Epithelial cell of prostate (primary cell): ENCODE data around the gene CD36.
A peak's percentile ranks its signal among the peaks of the same experiment; 100 is the strongest.

Experiments
- DNase-seq: peaks from one replicate; pipeline ENCODE4 v3.0.0-alpha.2; 2011; ENCODE audit warnings: low read depth, low spot score
- H3K27ac ChIP-seq: fragments of 450-650 bp; 2 replicates; pipeline ENCODE4 v1.5.1; 2017; ENCODE audit warnings: mild to moderate bottlenecking

The CD36 gene

DNA sequence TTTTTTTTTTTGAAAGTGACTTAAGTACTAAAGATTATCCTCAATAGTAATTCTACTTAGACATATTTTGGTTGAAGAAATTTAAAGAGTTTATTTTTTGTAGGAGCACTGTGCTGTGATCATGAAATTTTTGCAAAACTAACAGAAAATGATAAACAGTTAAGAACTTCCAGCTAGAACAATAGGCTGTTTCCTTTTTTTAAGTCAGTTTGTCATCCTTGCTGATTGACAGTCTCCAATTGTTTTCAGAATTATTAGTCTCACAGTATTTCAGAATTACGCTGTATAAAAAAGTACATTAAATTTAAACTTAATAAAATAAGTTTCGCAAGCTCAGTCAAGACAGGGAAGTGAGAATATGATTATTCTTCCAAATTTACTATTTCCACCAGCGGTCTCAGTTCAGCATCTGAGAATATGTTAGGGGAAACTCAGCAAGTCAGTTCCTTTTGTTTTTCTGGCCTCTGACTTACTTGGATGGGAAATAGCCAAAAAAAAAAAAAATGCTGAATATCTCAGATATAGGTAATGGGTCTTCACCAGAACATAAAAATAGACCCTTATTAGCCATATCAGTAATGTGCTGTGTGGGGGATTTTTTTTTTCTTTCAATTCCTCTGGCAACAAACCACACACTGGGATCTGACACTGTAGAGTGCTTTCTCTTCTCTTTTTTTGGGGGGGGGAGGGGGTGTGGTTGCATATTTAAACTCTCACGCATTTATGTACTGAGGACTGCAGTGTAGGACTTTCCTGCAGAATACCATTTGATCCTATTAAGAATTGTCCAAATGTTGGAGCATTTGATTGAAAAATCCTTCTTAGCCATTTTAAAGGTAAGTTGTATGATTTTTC, at the start of gene CD36:
Gene CD36, plus strand, starts transcription at position 732 of the 855 bp plus-strand sequence. CDS start 8,099 bp downstream, outside the sequence.
- no peak for DNase-seq
- H3K27ac ChIP-seq: no peak within 1 kb of the TSS

GRCh38 chr7:80589631-80590030, 48.8 kb upstream of the CD36 start:
- DNase-seq: no peak
- H3K27ac ChIP-seq: no peak overlapping the region

GRCh38 chr7:80591654-80592053, 46.8 kb upstream of the CD36 start:
- DNase-seq: no peak
- no peak overlapping the region for H3K27ac ChIP-seq

DNA sequence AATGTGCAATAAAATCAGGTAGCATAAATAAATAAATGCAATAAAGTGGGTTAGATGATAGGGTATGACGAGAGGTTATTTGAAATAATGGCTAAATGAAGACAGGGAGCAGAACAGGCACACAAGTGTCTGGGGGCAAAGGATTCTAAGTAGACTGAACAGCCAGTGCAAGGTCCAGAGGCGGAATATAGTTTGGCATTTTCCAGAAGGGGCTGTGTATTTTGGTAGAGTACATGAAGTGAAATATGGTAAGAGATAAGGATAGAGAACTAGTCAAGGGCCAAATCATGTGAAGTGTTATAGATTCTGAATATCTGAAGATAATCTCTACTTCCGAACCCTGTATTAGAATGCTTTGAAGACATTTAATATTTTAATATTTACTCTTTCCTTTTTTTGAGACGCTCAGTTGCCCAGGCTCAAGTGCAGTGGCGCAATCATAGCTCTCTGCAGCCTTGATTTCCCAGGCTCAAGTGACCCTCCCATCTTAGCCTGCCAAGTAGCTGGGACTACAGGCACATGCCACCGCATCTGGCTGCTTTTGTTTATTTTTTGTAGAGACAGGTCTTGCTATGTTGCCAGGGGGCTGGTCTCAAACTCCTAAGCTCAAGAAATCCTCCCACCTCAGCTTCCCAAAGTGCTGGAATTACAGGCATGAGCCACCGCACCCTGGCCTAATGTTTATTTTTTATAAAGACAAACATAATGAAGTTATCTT, 44.4 kb upstream of the CD36 start:
- no peak overlapping the region for H3K27ac ChIP-seq
- no peak for DNase-seq

GRCh38 chr7:80596933-80597517, 41.4 kb upstream of the CD36 start:
- H3K27ac ChIP-seq: no peak overlapping the region
- DNase-seq: no peak

GRCh38 chr7:80597875-80598274, 40.6 kb upstream of the CD36 start:
- no peak for DNase-seq
- no peak overlapping the region for H3K27ac ChIP-seq

GRCh38 chr7:80600046-80600445, 38.4 kb upstream of the CD36 start:
- H3K27ac ChIP-seq: no peak overlapping the region
- DNase-seq: no peak

- no peak for DNase-seq
- H3K27ac ChIP-seq: no peak overlapping the region
Measured at GRCh38 chr7:80601999-80602398, 36.4 kb upstream of the CD36 start.

DNA sequence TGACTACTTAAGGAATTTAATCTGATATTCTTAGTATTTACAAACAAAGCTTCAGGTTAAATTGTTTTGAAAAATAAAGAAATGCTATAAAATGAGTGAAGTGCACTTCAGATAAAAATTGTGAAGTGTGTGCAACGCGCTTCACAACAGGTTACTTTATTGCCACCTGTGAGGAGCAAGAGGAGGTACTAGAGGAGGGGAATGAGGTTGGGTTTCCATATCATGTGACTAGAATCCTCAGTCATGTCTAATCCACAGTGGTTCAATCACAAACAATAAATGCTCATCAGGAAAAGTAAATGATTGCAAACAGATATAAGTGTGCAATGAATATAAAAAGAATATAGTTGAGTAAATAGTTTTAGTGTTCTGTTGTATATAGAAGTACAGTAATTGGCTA, 34.5 kb upstream of the CD36 start:
- H3K27ac ChIP-seq: no peak overlapping the region
- DNase-seq: no peak

- no peak overlapping the region for H3K27ac ChIP-seq
- no peak for DNase-seq
Measured at GRCh38 chr7:80604436-80604835, 34.0 kb upstream of the CD36 start.

DNA sequence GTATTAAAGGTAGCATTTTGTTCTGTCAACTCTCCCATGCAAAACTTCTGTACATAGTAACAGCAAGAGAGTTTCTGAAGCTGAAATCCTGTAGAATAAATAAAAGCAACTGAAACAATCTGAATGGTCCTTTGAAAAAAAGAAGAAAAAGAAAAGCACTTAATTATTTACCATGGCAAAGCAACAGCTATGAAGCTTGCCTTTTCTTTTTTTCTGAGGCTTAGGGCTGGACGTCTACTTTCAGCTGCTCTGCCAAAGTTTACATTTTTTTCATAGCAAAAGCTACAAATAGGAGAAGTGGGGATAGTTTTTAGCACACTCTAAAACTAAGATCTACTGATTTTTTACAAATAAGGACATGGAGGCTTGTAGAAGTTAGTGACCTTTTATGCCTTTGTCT, 31.3 kb upstream of the CD36 start:
- DNase-seq: no peak
- H3K27ac ChIP-seq: no peak overlapping the region

- DNase-seq: no peak
Measured at GRCh38 chr7:80608336-80608735, 30.1 kb upstream of the CD36 start.

GRCh38 chr7:80609751-80610150, 28.7 kb upstream of the CD36 start:
- no peak for DNase-seq
- no peak overlapping the region for H3K27ac ChIP-seq

More at GRCh38 chr7:80608336-80608735, 30.1 kb upstream of the CD36 start:
- no peak overlapping the region for H3K27ac ChIP-seq

DNA sequence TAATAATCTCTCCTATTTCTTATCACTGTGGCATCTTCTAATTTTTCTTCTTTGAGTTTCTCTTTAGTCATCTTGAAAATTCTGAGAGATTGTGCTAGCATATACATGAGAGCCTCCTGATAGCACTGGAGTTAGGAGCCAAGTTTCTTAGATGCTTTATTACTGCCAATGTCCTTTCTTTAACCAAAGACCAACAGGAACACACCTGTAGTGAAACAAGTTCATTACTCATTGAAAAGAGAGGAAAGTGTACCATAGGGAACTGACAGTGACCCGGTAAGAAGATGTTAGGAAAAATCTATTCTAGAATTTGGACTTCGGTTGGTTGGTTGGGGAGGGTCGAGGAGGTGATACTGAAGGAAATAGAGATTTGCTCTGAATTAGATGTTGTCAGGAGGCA, 27.1 kb upstream of the CD36 start:
- DNase-seq: no peak
- no peak overlapping the region for H3K27ac ChIP-seq

- DNase-seq: peak; percentile 36
- no peak overlapping the region for H3K27ac ChIP-seq
Measured at GRCh38 chr7:80611779-80612178, 26.7 kb upstream of the CD36 start.

GRCh38 chr7:80612880-80613279, 25.6 kb upstream of the CD36 start:
- DNase-seq: no peak
- H3K27ac ChIP-seq: no peak overlapping the region

DNA sequence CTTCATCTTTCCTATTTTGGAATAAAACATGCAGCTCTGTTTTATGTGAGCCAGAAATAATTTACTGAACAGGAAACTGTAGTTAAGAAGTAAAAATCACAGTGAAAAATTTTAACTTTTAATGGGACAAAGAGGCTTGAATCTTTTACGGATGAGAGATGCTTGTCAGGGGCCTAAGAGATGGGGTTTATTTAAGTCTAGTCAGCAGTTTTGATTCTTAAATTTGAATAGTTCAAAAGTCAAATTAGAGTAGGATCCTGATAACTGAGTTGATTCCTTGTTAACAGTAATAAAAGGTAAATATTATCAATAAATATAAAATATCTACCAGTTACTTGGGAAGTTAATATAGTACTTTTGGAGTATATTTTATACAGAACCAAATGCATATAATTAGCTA, 24.9 kb upstream of the CD36 start:
- no peak for DNase-seq

GRCh38 chr7:80614851-80615271, 23.6 kb upstream of the CD36 start:
- no peak for DNase-seq
- H3K27ac ChIP-seq: no peak overlapping the region

More for the DNA sequence above, 24.9 kb upstream of the CD36 start:
- no peak overlapping the region for H3K27ac ChIP-seq

DNA sequence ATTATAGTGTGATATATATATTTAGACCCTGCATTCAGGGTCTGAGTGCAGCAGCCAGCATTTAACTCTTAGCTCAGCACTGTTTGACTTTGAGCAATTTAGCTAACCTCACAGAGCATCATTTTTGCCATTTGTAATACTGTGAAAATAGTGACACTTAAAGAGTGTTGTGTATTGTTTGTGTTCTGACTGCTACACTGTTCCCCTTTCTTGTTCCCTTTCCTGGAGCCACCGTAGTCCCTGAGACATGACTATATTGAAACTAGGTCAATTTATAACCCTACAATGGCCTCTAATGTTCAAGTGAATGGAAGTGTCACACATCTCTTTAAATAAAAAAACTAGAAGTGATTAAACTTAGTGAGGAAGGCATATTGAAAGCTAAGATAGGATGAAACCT, 20.3 kb upstream of the CD36 start:
- no peak for DNase-seq
- H3K27ac ChIP-seq: no peak overlapping the region

GRCh38 chr7:80619741-80620140, 18.7 kb upstream of the CD36 start:
- DNase-seq: no peak
- H3K27ac ChIP-seq: no peak overlapping the region

DNA sequence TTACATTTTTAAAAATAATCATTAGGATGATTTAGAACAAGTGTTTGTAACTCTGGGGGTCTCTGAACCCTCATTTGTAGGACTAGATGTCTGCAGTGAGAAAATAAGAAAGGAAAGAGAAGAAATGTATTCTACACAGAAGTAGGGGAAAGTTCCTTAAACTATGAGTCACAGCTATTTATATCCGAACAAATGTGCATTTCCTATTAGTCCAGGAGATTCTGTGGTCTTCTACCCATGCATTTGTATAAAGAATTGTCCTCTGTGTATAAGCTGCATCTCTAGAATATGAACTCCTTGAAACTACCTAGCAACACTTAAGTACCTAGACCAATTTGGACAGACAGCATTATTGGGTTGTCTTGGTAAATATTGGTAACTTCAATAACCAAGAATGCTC, 15.9 kb upstream of the CD36 start:
- no peak for DNase-seq
- no peak overlapping the region for H3K27ac ChIP-seq
